ENCODE results near the gene APOA5. TPM values are rescaled to one million over a fixed set of nuclear protein-coding genes. Genes with fewer than 3 reads are reported as not detected.

Gene APOA5
- polyA plus RNA-seq (2012; ENCODE audit: insufficient read length, low read depth): not detected

GRCh38 chr11:116791813-116792143 is at the start of gene APOA5:
Gene APOA5, minus strand, starts transcription at chr11:116791879. Its CDS starts 19 bp downstream, at chr11:116791860.
- TF ChIP-seq TAF1 (IDR thresholded peaks at IDR 0.05; ENCODE audit: borderline replicate concordance, insufficient read depth, low read length) (no peak), POLR2AphosphoS5 (IDR thresholded peaks at IDR 0.05; ENCODE audit: low read depth, low read length) (no peak), REST (IDR thresholded peaks at IDR 0.05; ENCODE audit: insufficient read depth in 1 of 2, low read depth in 2 of 2, low read length in 2 of 2) (no peak), SIN3A (IDR thresholded peaks at IDR 0.05; ENCODE audit: borderline replicate concordance, insufficient read depth, low read length) (no peak), FOXP2 (optimal IDR thresholded peaks at IDR 0.05; ENCODE audit: borderline replicate concordance, extremely low read depth, extremely low read length, insufficient read depth) (no peak)

- TF ChIP-seq FOXP2 (optimal IDR thresholded peaks at IDR 0.05; ENCODE audit: borderline replicate concordance, extremely low read depth, extremely low read length, insufficient read depth): no peak
- TF ChIP-seq SIN3A (IDR thresholded peaks at IDR 0.05; ENCODE audit: borderline replicate concordance, insufficient read depth, low read length): no peak
- no peak for TF ChIP-seq REST (IDR thresholded peaks at IDR 0.05; ENCODE audit: insufficient read depth in 1 of 2, low read depth in 2 of 2, low read length in 2 of 2)
- no peak for TF ChIP-seq TAF1 (IDR thresholded peaks at IDR 0.05; ENCODE audit: borderline replicate concordance, insufficient read depth, low read length)
- TF ChIP-seq POLR2AphosphoS5 (IDR thresholded peaks at IDR 0.05; ENCODE audit: low read depth, low read length): no peak
Measured at GRCh38 chr11:116840746-116841296, 49.1 kb upstream of the APOA5 start.

- TF ChIP-seq REST (IDR thresholded peaks at IDR 0.05; ENCODE audit: insufficient read depth in 1 of 2, low read depth in 2 of 2, low read length in 2 of 2) (no peak), POLR2AphosphoS5 (IDR thresholded peaks at IDR 0.05; ENCODE audit: low read depth, low read length) (no peak), FOXP2 (optimal IDR thresholded peaks at IDR 0.05; ENCODE audit: borderline replicate concordance, extremely low read depth, extremely low read length, insufficient read depth) (no peak), SIN3A (IDR thresholded peaks at IDR 0.05; ENCODE audit: borderline replicate concordance, insufficient read depth, low read length) (no peak), TAF1 (IDR thresholded peaks at IDR 0.05; ENCODE audit: borderline replicate concordance, insufficient read depth, low read length) (no peak)
Measured at GRCh38 chr11:116840224-116840745, 48.6 kb upstream of the APOA5 start.

GRCh38 chr11:116838321-116839084 is 46.8 kb upstream of the APOA5 start:
- no peak for TF ChIP-seq POLR2AphosphoS5 (IDR thresholded peaks at IDR 0.05; ENCODE audit: low read depth, low read length)
- TF ChIP-seq TAF1 (IDR thresholded peaks at IDR 0.05; ENCODE audit: borderline replicate concordance, insufficient read depth, low read length): no peak
- TF ChIP-seq SIN3A (IDR thresholded peaks at IDR 0.05; ENCODE audit: borderline replicate concordance, insufficient read depth, low read length): no peak
- no peak for TF ChIP-seq REST (IDR thresholded peaks at IDR 0.05; ENCODE audit: insufficient read depth in 1 of 2, low read depth in 2 of 2, low read length in 2 of 2)
- no peak for TF ChIP-seq FOXP2 (optimal IDR thresholded peaks at IDR 0.05; ENCODE audit: borderline replicate concordance, extremely low read depth, extremely low read length, insufficient read depth)
